Suprapubic skin (tissue), 4 donors: ENCODE data around the gene STK17B. TPM values are rescaled to one million over a fixed set of nuclear protein-coding genes. Genes with fewer than 3 reads are reported as not detected.
A peak's percentile ranks its signal among the peaks of the same experiment; 100 is the strongest.

Experiments used
- DNase-seq, 2 donors: peaks; one replicate each; pipeline ENCODE4 v3.0.0-alpha.2; 2019; ENCODE audit warnings: low spot score in 2 of 2
- H3K27ac ChIP-seq: fragments of 200-600 bp; sonication (generic); one replicate; pipeline ENCODE4 v1.5.1; 2019
- H3K27me3 ChIP-seq: fragments of 200-600 bp; sonication (generic); one replicate; pipeline ENCODE4 v1.5.1; 2019
- H3K36me3 ChIP-seq: fragments of 200-600 bp; sonication (generic); one replicate; pipeline ENCODE4 v1.5.1; 2019
- H3K4me1 ChIP-seq: fragments of 200-600 bp; sonication (generic); one replicate; pipeline ENCODE4 v1.5.1; 2019
- H3K4me3 ChIP-seq: fragments of 200-600 bp; sonication (generic); one replicate; pipeline ENCODE4 v1.5.1; 2019; ENCODE audit warnings: mild to moderate bottlenecking
- H3K9me3 ChIP-seq: fragments of 200-600 bp; sonication (generic); one replicate; pipeline ENCODE4 v1.5.1; 2019
- EP300 ChIP-seq: sonication (generic); formaldehyde crosslinking; IDR thresholded peaks from one replicate; pipeline ENCODE4 v1.6.1; 2017; ENCODE audit warnings: antibody characterized with exemption
- POLR2A ChIP-seq, 2 donors: fragments of 450-650 bp; IDR thresholded peaks; one replicate each; pipeline ENCODE4 v1.6.1; 2017; ENCODE audit warnings: antibody characterized with exemption in 2 of 2, mild to moderate bottlenecking in 2 of 2, moderate library complexity in 2 of 2
- POLR2AphosphoS5 ChIP-seq, 3 donors: sonication (generic); formaldehyde crosslinking; IDR thresholded peaks; one replicate each; pipeline ENCODE4 v1.6.1; 2017; ENCODE audit warnings: antibody characterized with exemption in 3 of 3
- WGBS: methylation state at CpG from one replicate; pipeline ENCODE4 v1.1.5; 2018; 5-methylcytosine and 5-hydroxymethylcytosine counted together
- total RNA-seq, 4 donors: library from RNA; depleted of rRNA; stranded (reverse); fragments of >200 nt; gene quantifications; one replicate each; pipeline ENCODE4 v1.1.0, GENCODE V29; 2016
- TF ChIP-seq, protein P1 (sequence below), 2 donors: fragments of 200-600 bp in 1 of 2; fragments of 450-650 bp in 1 of 2; sonication (generic) in 1 of 2; IDR thresholded peaks; one replicate each; pipeline ENCODE4 v1.5.1; 2016 to 2019; ENCODE audit warnings: antibody characterized with exemption in 2 of 2, mild to moderate bottlenecking in 1 of 2, moderate library complexity in 1 of 2

The STK17B gene
- total RNA-seq, 4 donors from 2014 or later: 23.2 to 47.2 (median 37.6) TPM

DNA sequence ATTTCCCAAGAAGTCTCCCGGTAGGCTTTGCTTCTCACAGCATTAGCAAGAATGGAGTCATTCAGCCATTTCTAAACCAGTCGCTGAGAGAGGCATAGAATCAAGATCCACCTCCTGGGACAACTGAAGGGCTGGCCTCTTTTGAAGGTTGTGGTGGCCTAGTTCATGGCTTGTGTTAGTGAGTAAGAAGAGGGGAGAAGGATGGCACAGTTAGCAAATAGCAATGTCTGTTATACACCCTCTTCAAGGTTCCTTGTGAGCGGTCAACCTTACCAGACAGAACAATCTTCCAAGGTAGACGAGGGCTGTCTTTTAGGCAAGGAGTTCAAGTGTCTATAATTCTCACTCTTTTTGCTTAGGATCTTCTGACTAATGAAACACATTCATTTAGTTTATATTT, 67.3 kb downstream of the STK17B start:
- 97% methylated on average over 4 of the region's 4 CpGs for WGBS
- Histone ChIP-seq H3K4me3 (no peak overlapping the region), H3K27me3 (no peaks in the 10 kb centered on the region), H3K27ac (no peak overlapping the region), H3K4me1 (peaks cover 4% of the 10 kb centered on the region), H3K36me3 (no peaks in the 10 kb centered on the region), H3K9me3 (no peaks in the 10 kb centered on the region)
- DNase-seq: no peak
- TF ChIP-seq, protein P1, sequence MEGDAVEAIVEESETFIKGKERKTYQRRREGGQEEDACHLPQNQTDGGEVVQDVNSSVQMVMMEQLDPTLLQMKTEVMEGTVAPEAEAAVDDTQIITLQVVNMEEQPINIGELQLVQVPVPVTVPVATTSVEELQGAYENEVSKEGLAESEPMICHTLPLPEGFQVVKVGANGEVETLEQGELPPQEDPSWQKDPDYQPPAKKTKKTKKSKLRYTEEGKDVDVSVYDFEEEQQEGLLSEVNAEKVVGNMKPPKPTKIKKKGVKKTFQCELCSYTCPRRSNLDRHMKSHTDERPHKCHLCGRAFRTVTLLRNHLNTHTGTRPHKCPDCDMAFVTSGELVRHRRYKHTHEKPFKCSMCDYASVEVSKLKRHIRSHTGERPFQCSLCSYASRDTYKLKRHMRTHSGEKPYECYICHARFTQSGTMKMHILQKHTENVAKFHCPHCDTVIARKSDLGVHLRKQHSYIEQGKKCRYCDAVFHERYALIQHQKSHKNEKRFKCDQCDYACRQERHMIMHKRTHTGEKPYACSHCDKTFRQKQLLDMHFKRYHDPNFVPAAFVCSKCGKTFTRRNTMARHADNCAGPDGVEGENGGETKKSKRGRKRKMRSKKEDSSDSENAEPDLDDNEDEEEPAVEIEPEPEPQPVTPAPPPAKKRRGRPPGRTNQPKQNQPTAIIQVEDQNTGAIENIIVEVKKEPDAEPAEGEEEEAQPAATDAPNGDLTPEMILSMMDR (IDR thresholded peaks at IDR 0.05): no peak
- TF ChIP-seq POLR2AphosphoS5 (IDR thresholded peaks at IDR 0.05) (no peak), EP300 (no peak), POLR2A (IDR thresholded peaks at IDR 0.05) (no peak)

DNA sequence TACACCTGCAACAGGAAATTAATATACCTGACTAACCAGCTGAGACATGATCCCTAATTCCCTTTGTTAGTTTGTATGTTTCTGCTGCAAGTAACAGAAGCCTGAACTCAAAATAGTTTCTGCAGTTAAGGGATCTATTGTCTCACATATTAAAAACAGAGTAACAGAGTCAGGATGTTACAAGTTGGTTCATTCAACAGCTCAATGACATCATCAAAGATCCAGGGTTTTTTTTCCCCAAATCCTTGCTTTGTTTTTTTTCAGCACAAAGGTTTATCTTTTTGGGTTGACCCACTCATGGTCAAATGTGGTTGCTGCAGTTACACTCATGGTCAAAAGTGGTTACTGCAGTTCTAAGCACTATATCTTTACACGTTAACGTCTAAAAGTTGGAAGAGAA, 67.8 kb downstream of the STK17B start:
- no peaks in the 10 kb centered on the region for H3K9me3 ChIP-seq
- H3K27me3 ChIP-seq: no peaks in the 10 kb centered on the region
- H3K36me3 ChIP-seq: no peaks in the 10 kb centered on the region
- TF ChIP-seq POLR2A (IDR thresholded peaks at IDR 0.05) (no peak), POLR2AphosphoS5 (IDR thresholded peaks at IDR 0.05) (no peak), EP300 (no peak)
- TF ChIP-seq, protein P1 (IDR thresholded peaks at IDR 0.05): no peak
- no peak overlapping the region for H3K4me3 ChIP-seq
- 98% methylated on average over 2 of the region's 2 CpGs for WGBS
- DNase-seq: no peak
- H3K27ac ChIP-seq: no peak overlapping the region
- peaks cover 4% of the 10 kb centered on the region for H3K4me1 ChIP-seq

DNA sequence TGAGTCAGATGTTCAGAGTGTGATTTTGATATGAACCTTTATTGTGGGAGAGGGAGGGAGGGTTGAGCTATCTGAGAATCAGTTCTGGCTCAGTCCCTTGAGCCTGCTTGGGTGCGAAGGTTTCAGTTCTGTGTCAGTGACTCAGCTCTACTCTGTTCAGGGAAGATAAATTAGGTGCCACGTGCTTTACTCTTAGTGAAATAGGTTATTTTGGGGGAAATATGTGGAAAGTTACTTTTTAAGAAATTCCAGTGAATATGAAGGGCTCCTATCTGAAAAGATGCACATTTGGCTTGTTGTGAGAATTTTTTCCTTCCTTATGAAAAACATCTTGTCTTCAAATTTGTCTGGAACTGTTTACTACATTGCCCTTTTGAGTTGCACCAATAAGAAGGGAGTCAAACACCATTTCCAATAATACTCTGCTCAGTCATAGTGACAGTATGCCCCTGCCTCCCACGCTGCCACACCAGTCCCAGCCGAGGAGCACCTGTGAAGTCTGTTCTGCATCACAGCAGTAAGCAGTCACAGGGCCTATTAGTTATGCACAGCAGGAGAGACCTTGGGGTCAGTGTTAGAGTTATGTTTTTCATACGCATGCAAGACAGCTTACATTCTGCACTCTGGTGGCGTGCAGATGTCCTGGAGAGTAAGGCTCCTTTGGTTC, 69.9 kb downstream of the STK17B start:
- Histone ChIP-seq H3K36me3 (no peaks in the 10 kb centered on the region), H3K4me1 (peaks cover 4% of the 10 kb centered on the region), H3K27me3 (no peaks in the 10 kb centered on the region), H3K4me3 (no peak overlapping the region), H3K9me3 (no peaks in the 10 kb centered on the region), H3K27ac (peak overlapping the region; percentile 5)
- 51% methylated on average over 6 of the region's 6 CpGs for WGBS
- TF ChIP-seq, protein P1 (IDR thresholded peaks at IDR 0.05): no peak
- TF ChIP-seq EP300 (no peak), POLR2AphosphoS5 (IDR thresholded peaks at IDR 0.05) (no peak), POLR2A (IDR thresholded peaks at IDR 0.05) (no peak)
- no peak for DNase-seq

- Histone ChIP-seq H3K27me3 (no peaks in the 10 kb centered on the region), H3K9me3 (no peaks in the 10 kb centered on the region), H3K36me3 (no peaks in the 10 kb centered on the region), H3K27ac (no peak overlapping the region), H3K4me1 (peaks cover 4% of the 10 kb centered on the region), H3K4me3 (no peak overlapping the region)
- TF ChIP-seq POLR2AphosphoS5 (IDR thresholded peaks at IDR 0.05) (no peak), EP300 (no peak), POLR2A (IDR thresholded peaks at IDR 0.05) (no peak)
- TF ChIP-seq, protein P1 (IDR thresholded peaks at IDR 0.05): no peak
- no peak for DNase-seq
- WGBS: 82% methylated on average over 3 of the region's 3 CpGs
These were observed 71.5 kb downstream of the STK17B start for GRCh38 chr2:196099916-196100315.

- H3K36me3 ChIP-seq: no peaks in the 10 kb centered on the region
- H3K9me3 ChIP-seq: no peaks in the 10 kb centered on the region
- no peak overlapping the region for H3K4me3 ChIP-seq
- 76% methylated on average over 6 of the region's 6 CpGs for WGBS
- H3K27me3 ChIP-seq: no peaks in the 10 kb centered on the region
- peaks cover 4% of the 10 kb centered on the region for H3K4me1 ChIP-seq
- no peak for DNase-seq
- no peak overlapping the region for H3K27ac ChIP-seq
- TF ChIP-seq, protein P1 (IDR thresholded peaks at IDR 0.05): no peak
- TF ChIP-seq EP300 (no peak), POLR2AphosphoS5 (IDR thresholded peaks at IDR 0.05) (no peak), POLR2A (IDR thresholded peaks at IDR 0.05) (no peak)
These were observed 73.3 kb downstream of the STK17B start for GRCh38 chr2:196097864-196098660.
